A673 (cell line): ENCODE data around the gene CYP27C1. TPM values are rescaled to one million over a fixed set of nuclear protein-coding genes. Genes with fewer than 3 reads are reported as not detected.

Source experiments
- BruUV-seq: library from RNA; stranded (reverse); fragments of 400-500 nt; replicated peaks from 2 replicates; lab custom pipeline; 2021; lab: Mats Ljungman, UMichigan
- CTCF ChIA-PET: fragments of 300-600 bp; sonication (Branson Sonifier 250); formaldehyde crosslinking; loops from one replicate; lab custom pipeline; 2022; ENCODE audit warnings: antibody characterized with exemption; lab: Charles Lee
- POLR2A ChIA-PET: fragments of 300-600 bp; sonication (Branson Sonifier 250); formaldehyde crosslinking; loops from one replicate; lab custom pipeline; 2022; ENCODE audit warnings: antibody characterized with exemption; ENCODE audit not compliant: low non-redundant PET; lab: Charles Lee
- DNase-seq: peaks from one replicate; pipeline ENCODE4 v3.0.0-alpha.2; 2015; ENCODE audit warnings: low spot score
- H3K27ac ChIP-seq: fragments of 200-600 bp; sonication (generic); 2 replicates; pipeline ENCODE4 v1.5.1; 2016; ENCODE audit warnings: mixed run types, low read depth, mild to moderate bottlenecking, mixed read lengths, antibody characterized with exemption, low read length; ENCODE audit not compliant: poor library complexity, severe bottlenecking
- H3K27me3 ChIP-seq: fragments of 200-600 bp; sonication (generic); replicated peaks from 2 replicates; pipeline ENCODE4 v1.6.1; 2017; ENCODE audit warnings: mixed run types, low read depth, mild to moderate bottlenecking, mixed read lengths, antibody characterized with exemption, low read length; ENCODE audit not compliant: insufficient read depth, poor library complexity
- H3K36me3 ChIP-seq: fragments of 200-600 bp; sonication (generic); 2 replicates; pipeline ENCODE4 v1.6.1; 2016; ENCODE audit warnings: mixed run types, mild to moderate bottlenecking, mixed read lengths, antibody characterized with exemption, low read length; ENCODE audit not compliant: insufficient read depth, poor library complexity, severe bottlenecking
- H3K4me1 ChIP-seq: fragments of 200-600 bp; sonication (generic); 2 replicates; pipeline ENCODE4 v1.6.1; 2017; ENCODE audit warnings: mixed run types, mild to moderate bottlenecking, mixed read lengths, antibody characterized with exemption, low read length; ENCODE audit not compliant: insufficient read depth, poor library complexity, severe bottlenecking
- H3K4me3 ChIP-seq: fragments of 200-600 bp; sonication (generic); 2 replicates; pipeline ENCODE4 v1.5.1; 2016; ENCODE audit warnings: low read depth, mixed run types, mild to moderate bottlenecking, mixed read lengths, low read length; ENCODE audit not compliant: poor library complexity, severe bottlenecking
- H3K9me3 ChIP-seq: fragments of 200-600 bp; sonication (generic); 2 replicates; pipeline ENCODE4 v1.6.1; 2016; ENCODE audit warnings: mixed run types, low read depth, mild to moderate bottlenecking, mixed read lengths, antibody characterized with exemption, low read length; ENCODE audit not compliant: poor library complexity, severe bottlenecking
- CTCF ChIP-seq: fragments of 300-800, 200-600 bp; sonication (generic); conservative IDR thresholded peaks from 2 replicates; pipeline ENCODE4 v1.5.1; 2017; ENCODE audit warnings: low read depth, mild to moderate bottlenecking, antibody characterized with exemption, low read length, moderate library complexity, mixed read lengths
- EZH2 ChIP-seq: fragments of 200-600 bp; sonication (generic); IDR thresholded peaks from 2 replicates; pipeline ENCODE4 v1.6.1; 2017; ENCODE audit warnings: borderline replicate concordance, low read depth, mild to moderate bottlenecking, mixed read lengths, antibody characterized with exemption, low read length; ENCODE audit not compliant: poor library complexity, severe bottlenecking
- intact Hi-C: fragments of 100-400 bp; cut with micrococcal nuclease; formaldehyde crosslinking; loops from one replicate; pipeline ENCODE4 v1.10.0; 2022; ENCODE audit not compliant: unreplicated experiment
- total RNA-seq: library from RNA; stranded (reverse); gene quantifications from 2 replicates; pipeline ENCODE4 v1.2.3, GENCODE V29; 2021

Gene CYP27C1
- total RNA-seq, 1 experiment from 2014 or later = 4.2 TPM

- no peaks in the 10 kb centered on the region for H3K36me3 ChIP-seq
- ChIA-PET CTCF (no interaction called here), POLR2A (no interaction called here)
- H3K4me1 ChIP-seq = no peaks in the 10 kb centered on the region
- DNase-seq = no peak
- H3K27ac ChIP-seq = no peak overlapping the region
- no TSS peak for BruUV-seq
- intact Hi-C loops = no loop called here
- TF ChIP-seq CTCF = no peak
- TF ChIP-seq EZH2 = no peak
- no peak overlapping the region for H3K4me3 ChIP-seq
- H3K9me3 ChIP-seq = no peaks in the 10 kb centered on the region
- no peaks in the 10 kb centered on the region for H3K27me3 ChIP-seq
Observed at GRCh38 chr2:127143841-127144782, 76.0 kb downstream of the CYP27C1 start.

- Histone ChIP-seq H3K4me1 (no peaks in the 10 kb centered on the region), H3K4me3 (no peak overlapping the region), H3K36me3 (no peaks in the 10 kb centered on the region), H3K27ac (no peak overlapping the region), H3K27me3 (no peaks in the 10 kb centered on the region), H3K9me3 (no peaks in the 10 kb centered on the region)
- ChIA-PET POLR2A (no interaction called here), CTCF (no interaction called here)
- BruUV-seq = no TSS peak
- no peak for DNase-seq
- TF ChIP-seq EZH2 = no peak
- TF ChIP-seq CTCF = no peak
- intact Hi-C loops = no loop called here
Observed at GRCh38 chr2:127142663-127143630, 77.2 kb downstream of the CYP27C1 start.

GRCh38 chr2:127140538-127140937 is 79.6 kb downstream of the CYP27C1 start:
- CTCF ChIA-PET = no interaction called here
- POLR2A ChIA-PET = no interaction called here

More at GRCh38 chr2:127140538-127140937, 79.6 kb downstream of the CYP27C1 start:
- Histone ChIP-seq H3K27me3 (no peaks in the 10 kb centered on the region), H3K4me1 (no peaks in the 10 kb centered on the region), H3K9me3 (no peaks in the 10 kb centered on the region), H3K4me3 (no peak overlapping the region), H3K27ac (no peak overlapping the region), H3K36me3 (no peaks in the 10 kb centered on the region)
- TF ChIP-seq CTCF (no peak), EZH2 (no peak)
- BruUV-seq = no TSS peak
- DNase-seq = no peak
- intact Hi-C loops = no loop called here
